OCI-LY7 (cell line): ENCODE results near the gene UNKL. TPM values are rescaled to one million over a fixed set of nuclear protein-coding genes. Genes with fewer than 3 reads are reported as not detected.

Experiments
- BruUV-seq: library from RNA; stranded (reverse); fragments of 400-500 nt; replicated peaks from 2 replicates; lab custom pipeline; 2021; lab: Mats Ljungman, UMichigan
- CTCF ChIA-PET: fragments of 300-600 bp; sonication (Branson Sonifier 250); formaldehyde crosslinking; loops from one replicate; lab custom pipeline; 2022; ENCODE audit warnings: antibody characterized with exemption; ENCODE audit not compliant: unreplicated experiment; lab: Charles Lee
- POLR2A ChIA-PET: fragments of 300-600 bp; sonication (Branson Sonifier 250); formaldehyde crosslinking; loops from one replicate; lab custom pipeline; 2022; ENCODE audit warnings: antibody characterized with exemption; lab: Charles Lee
- DNase-seq: peaks from one replicate; pipeline ENCODE4 v3.0.0-alpha.2; 2015; ENCODE audit warnings: low spot score
- H2AFZ ChIP-seq: fragments of 200-600 bp; sonication (generic), shearing (Covaris generic); 2 replicates; pipeline ENCODE4 v1.6.1; 2014; ENCODE audit warnings: mild to moderate bottlenecking, antibody characterized with exemption, low read length, moderate library complexity
- H3K27ac ChIP-seq: fragments of 200-600 bp; sonication (generic); 2 replicates; pipeline ENCODE4 v1.5.1; 2014; ENCODE audit warnings: mixed run types, low read depth, mild to moderate bottlenecking, moderate library complexity, low read length, inconsistent platforms; ENCODE audit not compliant: poor library complexity, severe bottlenecking
- H3K36me3 ChIP-seq: fragments of 200-600 bp; sonication (generic); 2 replicates; pipeline ENCODE4 v1.6.1; 2014; ENCODE audit warnings: mild to moderate bottlenecking, antibody characterized with exemption, low read length, moderate library complexity, mixed read lengths; ENCODE audit not compliant: insufficient read depth
- H3K4me1 ChIP-seq: fragments of 200-600 bp; sonication (generic); 2 replicates; pipeline ENCODE4 v1.5.1; 2014; ENCODE audit warnings: mild to moderate bottlenecking, low read length; ENCODE audit not compliant: insufficient read depth, poor library complexity, severe bottlenecking
- H3K4me2 ChIP-seq: fragments of 200-600 bp; sonication (generic); 2 replicates; pipeline ENCODE4 v1.6.1; 2014; ENCODE audit warnings: mild to moderate bottlenecking, low read length
- H3K4me3 ChIP-seq: fragments of 200-600 bp; sonication (generic); 2 replicates; pipeline ENCODE4 v1.5.1; 2014; ENCODE audit warnings: mild to moderate bottlenecking, low read depth, low read length; ENCODE audit not compliant: poor library complexity, severe bottlenecking
- H3K79me2 ChIP-seq: fragments of 200-600 bp; sonication (generic); 2 replicates; pipeline ENCODE4 v1.6.1; 2016; ENCODE audit warnings: low read depth, mild to moderate bottlenecking, low read length, moderate library complexity, mixed read lengths; ENCODE audit not compliant: insufficient read depth
- H3K9me2 ChIP-seq: fragments of 200-600 bp; sonication (generic); 2 replicates; pipeline ENCODE4 v1.6.1; 2016; ENCODE audit warnings: mild to moderate bottlenecking, low read length, mixed read lengths; ENCODE audit not compliant: insufficient read depth
- H3K9me3 ChIP-seq: fragments of 200-600 bp; sonication (generic); 2 replicates; pipeline ENCODE4 v1.6.1; 2014; ENCODE audit warnings: mild to moderate bottlenecking, mixed run types, low read length, mixed read lengths
- H4K20me1 ChIP-seq: fragments of 200-600 bp; sonication (generic); 2 replicates; pipeline ENCODE4 v1.6.1; 2014; ENCODE audit warnings: mild to moderate bottlenecking, antibody characterized with exemption, low read length, moderate library complexity, mixed read lengths; ENCODE audit not compliant: insufficient read depth
- CTCF ChIP-seq: fragments of 200-600 bp; sonication (generic); conservative IDR thresholded peaks from 2 replicates; pipeline ENCODE4 v1.5.1; 2014; ENCODE audit warnings: mild to moderate bottlenecking, antibody characterized with exemption, low read length, moderate library complexity, mixed read lengths
- EZH2phosphoT487 ChIP-seq: fragments of 200-600 bp; sonication (generic); IDR thresholded peaks from 2 replicates; pipeline ENCODE4 v1.6.1; 2018; ENCODE audit warnings: low read depth, borderline replicate concordance, mild to moderate bottlenecking, mixed run types, antibody characterized with exemption, low read length, moderate library complexity, mixed read lengths
- intact Hi-C: fragments of 100-400 bp; cut with micrococcal nuclease; formaldehyde crosslinking; loops from one replicate; pipeline ENCODE4 v1.10.0; 2022; ENCODE audit not compliant: unreplicated experiment
- total RNA-seq, 2 experiments: library from RNA; depleted of rRNA in 1 of 2; stranded (reverse); fragments of >200 nt in 1 of 2; shearing (Covaris generic) in 1 of 2; gene quantifications; 2 replicates each; pipeline ENCODE4 v1.2.3, GENCODE V29; 2014 to 2022

UNKL gene
- total RNA-seq, 2 experiments from 2014 or later: 31.0 to 33.7 TPM

DNA sequence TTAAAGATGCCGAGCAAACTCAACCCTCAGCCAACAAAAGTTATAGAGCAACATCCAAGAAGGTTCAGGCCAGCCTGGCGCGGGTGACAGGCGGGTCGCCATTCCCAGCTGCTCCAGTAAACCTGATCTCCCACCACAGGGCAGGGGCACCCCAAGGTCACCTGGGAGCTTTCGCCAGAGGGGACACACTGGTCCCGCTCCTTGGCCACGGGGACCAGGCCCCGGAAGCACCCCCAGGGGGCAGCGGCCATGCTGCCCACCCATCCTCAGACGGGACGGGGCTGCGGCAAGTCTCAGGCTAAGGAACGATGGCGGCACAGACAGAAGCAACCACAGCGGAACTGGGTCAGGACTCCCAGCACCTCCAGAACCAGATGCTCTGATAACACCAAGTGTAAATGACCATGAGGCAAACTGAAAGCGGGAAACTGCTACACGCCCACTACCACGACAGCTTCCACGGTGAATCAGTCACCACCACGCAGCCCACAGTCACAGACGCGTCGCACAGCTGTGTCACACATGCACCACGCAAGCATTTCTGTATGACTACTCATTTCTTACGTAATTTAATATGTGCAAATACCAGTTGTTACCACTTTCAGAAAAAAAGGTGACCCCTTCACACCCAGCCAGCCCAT lies 44.0 kb upstream of the UNKL start:
- no peak overlapping the region for H3K4me2 ChIP-seq
- DNase-seq: no peak
- peak overlapping the region; percentile 34 for H3K27ac ChIP-seq
- H3K4me1 ChIP-seq: peaks cover 9% of the 10 kb centered on the region
- TF ChIP-seq CTCF (no peak), EZH2phosphoT487 (no peak)
- intact Hi-C loops: no loop called here
- H3K4me3 ChIP-seq: no peak overlapping the region
- ChIA-PET POLR2A (no interaction called here), CTCF (no interaction called here)
- H3K9me3 ChIP-seq: no peaks in the 10 kb centered on the region
- BruUV-seq: no TSS peak
- no peaks in the 10 kb centered on the region for H3K79me2 ChIP-seq
- peaks cover 9% of the 10 kb centered on the region; the same call in 1 of the 2 replicates for H3K36me3 ChIP-seq
- no peaks in the 10 kb centered on the region for H4K20me1 ChIP-seq
- no peaks in the 10 kb centered on the region for H3K9me2 ChIP-seq
- H2AFZ ChIP-seq: no peak overlapping the region

GRCh38 chr16:1457489-1458245 lies 43.2 kb upstream of the UNKL start:
- Histone ChIP-seq H3K36me3 (peaks cover 9% of the 10 kb centered on the region; the same call in 1 of the 2 replicates), H3K4me2 (no peak overlapping the region), H3K79me2 (no peaks in the 10 kb centered on the region), H3K9me3 (no peaks in the 10 kb centered on the region), H3K27ac (no peak overlapping the region), H4K20me1 (no peaks in the 10 kb centered on the region), H2AFZ (no peak overlapping the region), H3K4me1 (peaks cover 9% of the 10 kb centered on the region), H3K4me3 (no peak overlapping the region), H3K9me2 (no peaks in the 10 kb centered on the region)
- intact Hi-C loops: no loop called here
- BruUV-seq: no TSS peak
- no peak for DNase-seq
- TF ChIP-seq EZH2phosphoT487: no peak
- TF ChIP-seq CTCF: no peak
- ChIA-PET POLR2A (no interaction called here), CTCF (no interaction called here)

GRCh38 chr16:1456951-1457350 lies 42.4 kb upstream of the UNKL start:
- no peak overlapping the region for H3K4me2 ChIP-seq
- no peak overlapping the region for H3K4me3 ChIP-seq
- no peak overlapping the region for H2AFZ ChIP-seq
- BruUV-seq: no TSS peak
- TF ChIP-seq EZH2phosphoT487 (no peak), CTCF (no peak)
- POLR2A ChIA-PET: no interaction called here
- intact Hi-C loops: no loop called here
- H4K20me1 ChIP-seq: no peaks in the 10 kb centered on the region
- H3K9me2 ChIP-seq: no peaks in the 10 kb centered on the region
- CTCF ChIA-PET: no interaction called here
- no peak overlapping the region for H3K27ac ChIP-seq
- peaks cover 9% of the 10 kb centered on the region for H3K4me1 ChIP-seq
- H3K9me3 ChIP-seq: no peaks in the 10 kb centered on the region
- no peaks in the 10 kb centered on the region for H3K79me2 ChIP-seq
- no peak for DNase-seq
- H3K36me3 ChIP-seq: peaks cover 9% of the 10 kb centered on the region; the same call in 1 of the 2 replicates
